HCT116 (cell line): ENCODE data around the gene DBN1. TPM values are rescaled to one million over a fixed set of nuclear protein-coding genes. Genes with fewer than 3 reads are reported as not detected.

Experiments used
- ATAC-seq: fragments of 200-7000 bp; cut with Tn5 transposase; 2 replicates; pipeline ENCODE4 v1.9.1; 2020; ENCODE audit warnings: mild to moderate bottlenecking, moderate library complexity
- BruUV-seq: library from RNA; stranded (reverse); fragments of 400-500 nt; replicated peaks from 2 replicates; lab custom pipeline; 2021; lab: Mats Ljungman, UMichigan
- CTCF ChIA-PET: fragments of 300-600 bp; sonication (Branson Sonifier 250); formaldehyde crosslinking; loops from one replicate; lab custom pipeline; 2021; ENCODE audit warnings: antibody characterized with exemption; lab: Charles Lee
- POLR2A ChIA-PET: fragments of 300-600, 350-600 bp; sonication (Branson Sonifier 250); formaldehyde crosslinking; loops from one replicate; lab custom pipeline; 2021; ENCODE audit warnings: antibody characterized with exemption; lab: Charles Lee
- RAD21 ChIA-PET, 2 experiments: fragments of 300-600 bp; sonication (Branson Sonifier 250); formaldehyde crosslinking; loops; one replicate each; lab custom pipeline; 2023; ENCODE audit warnings: low total read pairs in 2 of 2; ENCODE audit not compliant: uncharacterized antibody in 2 of 2, unreplicated experiment in 2 of 2, low non-redundant PET in 1 of 2; lab: Charles Lee
- DNase-seq: peaks from one replicate; pipeline ENCODE4 v3.0.0-alpha.2; 2010; ENCODE audit warnings: low read depth, low spot score
- H2AFZ ChIP-seq: fragments of 200-600 bp; shearing (Covaris generic), sonication (generic); 2 replicates; pipeline ENCODE4 v1.6.1; 2017; ENCODE audit warnings: low read depth, mixed run types, mixed read lengths, antibody characterized with exemption, low read length; ENCODE audit not compliant: poor library complexity, severe bottlenecking
- H3K27ac ChIP-seq: 2 replicates; pipeline ENCODE4 v1.5.1; 2012; ENCODE audit warnings: low read depth, low read length
- H3K27me3 ChIP-seq: fragments of 200-600 bp; sonication (generic); 2 replicates; pipeline ENCODE4 v1.6.1; 2016; ENCODE audit warnings: mixed run types, low read length, mixed read lengths; ENCODE audit not compliant: insufficient read depth
- H3K36me3 ChIP-seq, 2 experiments: fragments of 200-500 bp in 1 of 2; fragments of 200-600 bp in 1 of 2; sonication (Bioruptor generic) in 1 of 2; sonication (generic) in 1 of 2; 2 replicates each; pipeline versions ENCODE4 v1.5.1 to v1.6.1; 2014 to 2016; ENCODE audit warnings: low read length in 2 of 2, inconsistent platforms in 1 of 2, mixed read lengths in 1 of 2, mixed run types in 1 of 2; ENCODE audit not compliant: insufficient read depth in 2 of 2, control insufficient read depth in 1 of 2
- H3K4me1 ChIP-seq, 2 experiments: fragments of 200-600 bp in 1 of 2; sonication (generic) in 1 of 2; 2 replicates each; pipeline versions ENCODE4 v1.5.1 to v1.6.1; 2012 to 2017; ENCODE audit warnings: low read length in 2 of 2, inconsistent platforms in 1 of 2, mild to moderate bottlenecking in 1 of 2, mixed read lengths in 1 of 2, mixed run types in 1 of 2, moderate library complexity in 1 of 2; ENCODE audit not compliant: insufficient read depth in 2 of 2, control insufficient read depth in 1 of 2
- H3K4me2 ChIP-seq: fragments of 200-600 bp; sonication (generic); 2 replicates; pipeline ENCODE4 v1.6.1; 2017; ENCODE audit warnings: mixed run types, low read length, mixed read lengths
- H3K4me3 ChIP-seq, 2 experiments: fragments of 200-600 bp in 1 of 2; sonication (generic) in 1 of 2; replicated peaks in 1 of 2; 2 replicates each; pipeline ENCODE4 v1.5.1; 2011 to 2016; ENCODE audit warnings: low read length in 2 of 2, control low read depth in 1 of 2, low read depth in 1 of 2, mild to moderate bottlenecking in 1 of 2, mixed read lengths in 1 of 2, mixed run types in 1 of 2
- H3K79me2 ChIP-seq: fragments of 200-600 bp; sonication (generic); 2 replicates; pipeline ENCODE4 v1.6.1; 2017; ENCODE audit warnings: mild to moderate bottlenecking, mixed run types, low read length, moderate library complexity, mixed read lengths; ENCODE audit not compliant: insufficient read depth
- H3K9ac ChIP-seq: fragments of 200-600 bp; sonication (generic); 2 replicates; pipeline ENCODE4 v1.6.1; 2016; ENCODE audit warnings: low read length, mixed read lengths
- H3K9me2 ChIP-seq: fragments of 200-600 bp; sonication (generic), shearing (Covaris generic); 2 replicates; pipeline ENCODE4 v1.6.1; 2017; ENCODE audit warnings: mixed run types, mild to moderate bottlenecking, moderate library complexity; ENCODE audit not compliant: insufficient read depth
- H3K9me3 ChIP-seq, 2 experiments: fragments of 200-500 bp in 1 of 2; fragments of 200-600 bp in 1 of 2; sonication (Bioruptor generic) in 1 of 2; sonication (generic) in 1 of 2; 2 replicates each; pipeline ENCODE4 v1.6.1; 2014 to 2017; ENCODE audit warnings: low read length in 2 of 2, mixed read lengths in 2 of 2, inconsistent platforms in 1 of 2, low read depth in 1 of 2, mild to moderate bottlenecking in 1 of 2, mixed run types in 1 of 2, moderate library complexity in 1 of 2; ENCODE audit not compliant: control insufficient read depth in 1 of 2, insufficient read depth in 1 of 2
- H4K20me1 ChIP-seq: fragments of 200-600 bp; sonication (generic), shearing (Covaris generic); 2 replicates; pipeline ENCODE4 v1.6.1; 2017; ENCODE audit warnings: mixed run types, mild to moderate bottlenecking, moderate library complexity; ENCODE audit not compliant: insufficient read depth
- ATF3 ChIP-seq: IDR thresholded peaks from 2 replicates; pipeline ENCODE4 v1.6.1; 2012
- CBX3 ChIP-seq: IDR thresholded peaks from 2 replicates; pipeline ENCODE4 v1.6.1; 2012; ENCODE audit warnings: low read depth
- CEBPB ChIP-seq: IDR thresholded peaks from 2 replicates; pipeline ENCODE4 v1.6.1; 2012; ENCODE audit warnings: low read depth
- ELF1 ChIP-seq: IDR thresholded peaks from 2 replicates; pipeline ENCODE4 v1.6.1; 2012; ENCODE audit warnings: low read depth, borderline replicate concordance
- EZH2phosphoT487 ChIP-seq: fragments of 200-600 bp; IDR thresholded peaks from 2 replicates; pipeline ENCODE4 v1.6.1; 2018; ENCODE audit warnings: antibody characterized with exemption, borderline replicate concordance
- FOSL1 ChIP-seq: IDR thresholded peaks from 2 replicates; pipeline ENCODE4 v1.6.1; 2012; ENCODE audit warnings: low read depth
- JUND ChIP-seq: IDR thresholded peaks from 2 replicates; pipeline ENCODE4 v1.6.1; 2012
- POLR2AphosphoS5 ChIP-seq: IDR thresholded peaks from 2 replicates; pipeline ENCODE4 v1.6.1; 2011; ENCODE audit warnings: mild to moderate bottlenecking, low read depth, low read length, moderate library complexity
- RAD21 ChIP-seq: IDR thresholded peaks from 2 replicates; pipeline ENCODE4 v1.6.1; 2012; ENCODE audit warnings: low read depth, mild to moderate bottlenecking
- REST ChIP-seq: IDR thresholded peaks from 2 replicates; pipeline ENCODE4 v1.6.1; 2012; ENCODE audit warnings: low read depth
- SRF ChIP-seq: IDR thresholded peaks from 2 replicates; pipeline ENCODE4 v1.6.1; 2012; ENCODE audit warnings: low read depth
- YY1 ChIP-seq: IDR thresholded peaks from 2 replicates; pipeline ENCODE4 v1.6.1; 2011; ENCODE audit warnings: low read length, low read depth, moderate library complexity, mild to moderate bottlenecking; ENCODE audit not compliant: insufficient replicate concordance; ENCODE audit errors: extremely low read depth
- ZBTB33 ChIP-seq: IDR thresholded peaks from 2 replicates; pipeline ENCODE4 v1.6.1; 2011; ENCODE audit warnings: mild to moderate bottlenecking, low read length, moderate library complexity; ENCODE audit not compliant: insufficient replicate concordance; ENCODE audit errors: extremely low read depth
- ZFX ChIP-seq: fragments of 450-650 bp; IDR thresholded peaks from 2 replicates; pipeline ENCODE4 v1.6.1; 2017
- intact Hi-C: fragments of 100-400 bp; cut with micrococcal nuclease; formaldehyde crosslinking; loops from 2 replicates; pipeline ENCODE4 v1.10.0; 2022
- total RNA-seq: library from RNA; stranded (reverse); gene quantifications from one replicate; pipeline ENCODE4 v1.2.1, GENCODE V29; 2021; ENCODE audit not compliant: unreplicated experiment

DBN1 gene
- total RNA-seq, 1 experiment from 2014 or later, result 144 TPM

GRCh38 chr5:177484902-177485549 is 11.6 kb upstream of the DBN1 start:
- Histone ChIP-seq H3K9me2 (no peaks in the 10 kb centered on the region), H3K36me3 (peaks cover 14 to 27% of the 10 kb centered on the region in 2 experiments; a peak in 3 of 4 replicates), H2AFZ (no peak overlapping the region), H3K27me3 (no peaks in the 10 kb centered on the region), H3K4me2 (no peak overlapping the region), H3K9me3 (no peaks in the 10 kb centered on the region), H3K4me1 (no peaks in the 10 kb centered on the region; a peak in 1 of 4 replicates), H3K9ac (no peak overlapping the region), H3K27ac (no peak overlapping the region), H3K79me2 (peaks cover 10% of the 10 kb centered on the region; the same call in 1 of the 2 replicates), H3K4me3 (no peak overlapping the region), H4K20me1 (no peaks in the 10 kb centered on the region)
- no peak for DNase-seq
- ChIA-PET POLR2A (interaction anchor here (2.1 kb wide), 1 partner anchor 10 kb away, joined by 9 read pairs; no protein-coding TSS in a partner anchor), RAD21 (no interaction called here), CTCF (no interaction called here)
- ATAC-seq, result no peak
- TF ChIP-seq CEBPB (no peak), POLR2AphosphoS5 (no peak; the same call in 1 of the 2 replicates), YY1 (no peak), CBX3 (no peak), JUND (no peak), REST (no peak), ZBTB33 (no peak), FOSL1 (no peak), ATF3 (no peak), SRF (no peak), RAD21 (no peak), ELF1 (no peak), ZFX (no peak), EZH2phosphoT487 (no peak)
- no TSS peak for BruUV-seq
- intact Hi-C loops, result no loop called here
